ENCODE data around the gene MYH4.

Gene MYH4

DNA sequence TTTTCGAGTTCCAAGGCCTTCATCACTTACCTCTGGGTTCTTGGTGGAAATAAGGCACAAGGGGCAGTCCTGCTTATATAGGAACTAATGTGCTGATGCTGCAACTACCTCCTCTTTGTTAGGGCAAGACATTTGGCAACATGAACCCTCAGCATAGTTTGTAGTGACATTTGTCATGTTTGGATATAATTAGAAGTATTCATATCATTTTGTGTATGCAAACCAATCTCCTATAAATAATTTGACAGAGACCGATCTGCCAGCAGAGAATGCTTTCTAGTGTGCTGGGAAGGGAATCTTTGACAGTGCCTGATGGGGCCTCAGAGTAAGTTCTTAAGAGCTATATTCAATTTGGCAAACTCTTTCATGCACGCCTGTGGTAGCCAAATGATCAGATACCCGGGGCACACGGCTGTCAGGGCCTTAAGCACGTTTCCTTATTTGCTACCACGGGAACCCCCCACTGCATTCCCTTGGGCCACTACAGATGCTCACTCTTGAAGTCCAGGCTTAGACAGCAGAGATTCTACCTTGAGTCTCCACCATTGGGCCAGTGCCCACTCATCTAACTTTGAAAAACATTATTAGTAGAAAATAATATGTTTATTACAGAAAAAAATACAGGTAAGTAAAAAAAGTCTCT, 47.3 kb downstream of the MYH4 start, which contains the start of gene MYH8:
MYH8 (minus strand) TSS at position 51 of the 643 bp plus-strand sequence. CDS start 1,723 bp downstream, outside the sequence.
- no peak for DNase-seq (ENCODE audit: low spot score)

GRCh38 chr17:10421211-10421610, 48.1 kb downstream of the MYH4 start:
- no peak for DNase-seq (ENCODE audit: low spot score)

DNA sequence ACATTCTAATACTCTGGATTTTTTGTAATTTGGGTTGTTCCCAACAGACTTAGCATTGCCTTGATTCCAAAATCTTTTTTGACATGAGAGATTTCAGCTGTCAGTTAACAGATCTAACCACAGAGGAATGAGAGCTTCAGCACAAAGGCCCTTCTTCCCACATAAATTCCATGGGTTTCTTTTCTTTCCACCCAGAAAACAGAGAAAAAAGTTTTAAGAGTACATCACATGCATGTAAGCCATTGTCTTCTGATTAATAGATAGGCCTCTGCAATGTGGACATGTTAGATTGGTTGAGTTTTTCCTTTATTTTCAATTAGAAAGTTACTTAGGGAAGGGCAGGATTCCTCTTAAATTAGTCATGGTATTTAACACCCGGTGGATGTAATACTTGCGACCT, 48.5 kb downstream of the MYH4 start:
- DNase-seq (ENCODE audit: low spot score) = no peak

- no peak for DNase-seq (ENCODE audit: low spot score)
Measured at GRCh38 chr17:10417431-10417830, 51.9 kb downstream of the MYH4 start.

DNA sequence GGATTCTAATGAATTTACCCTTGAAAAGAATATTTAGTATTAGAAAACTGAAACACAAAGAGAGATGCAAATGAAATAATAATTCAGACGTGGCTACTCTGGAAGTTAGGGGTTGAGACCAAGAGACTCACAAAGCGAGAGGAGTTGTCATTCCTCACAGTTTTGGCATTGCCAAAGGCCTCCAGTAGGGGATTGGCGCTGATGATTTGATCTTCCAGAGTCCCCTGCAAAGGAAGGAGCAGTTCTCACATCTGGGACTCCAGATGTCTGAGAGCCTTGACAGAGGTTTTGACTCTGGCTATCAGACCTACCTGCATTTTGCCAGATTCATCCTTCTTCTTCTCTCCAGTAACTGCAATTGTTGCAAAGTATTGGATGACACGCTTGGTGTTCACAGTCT, 54.2 kb downstream of the MYH4 start:
- no peak for DNase-seq (ENCODE audit: low spot score)

DNA sequence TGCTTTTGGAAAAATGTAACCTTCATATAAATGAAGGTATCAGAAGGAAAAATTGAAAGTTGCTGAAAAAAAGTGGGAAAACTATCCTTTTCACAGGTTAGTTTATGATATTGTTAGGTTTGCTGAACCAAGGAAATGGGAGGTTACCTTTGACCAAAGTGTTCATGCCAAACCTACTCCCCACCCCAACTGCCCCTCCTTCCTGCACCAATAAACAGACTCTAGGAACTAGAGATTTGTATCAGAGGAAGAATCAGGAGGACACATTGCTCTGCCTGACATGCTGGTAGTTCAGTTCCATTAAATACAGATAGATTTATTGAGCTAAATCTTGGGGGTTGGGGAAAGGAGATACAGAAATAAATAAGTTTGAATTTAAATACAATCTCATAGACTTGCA, 65.8 kb downstream of the MYH4 start:
- no peak for DNase-seq (ENCODE audit: low spot score)

DNA sequence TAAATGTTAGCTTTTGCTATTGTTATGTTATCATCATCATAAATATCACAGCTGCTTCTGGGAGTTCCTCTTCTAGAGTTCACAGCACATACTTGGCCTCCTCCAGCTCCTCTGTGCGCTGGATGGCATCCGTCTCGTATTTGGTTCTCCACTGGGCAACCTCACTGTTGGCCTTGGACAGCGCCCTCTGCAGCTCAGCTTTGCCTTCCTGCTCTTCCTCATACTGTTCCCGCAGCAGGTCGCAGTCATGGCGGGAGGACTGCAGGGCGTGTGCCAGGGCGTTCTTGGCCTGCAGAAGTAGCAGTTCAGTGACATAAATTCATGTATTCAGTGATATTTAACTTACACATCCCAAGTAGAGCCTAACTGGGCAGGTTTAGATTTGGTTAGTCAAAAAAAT, 71.0 kb downstream of the MYH4 start:
- no peak for DNase-seq (ENCODE audit: low spot score)

DNA sequence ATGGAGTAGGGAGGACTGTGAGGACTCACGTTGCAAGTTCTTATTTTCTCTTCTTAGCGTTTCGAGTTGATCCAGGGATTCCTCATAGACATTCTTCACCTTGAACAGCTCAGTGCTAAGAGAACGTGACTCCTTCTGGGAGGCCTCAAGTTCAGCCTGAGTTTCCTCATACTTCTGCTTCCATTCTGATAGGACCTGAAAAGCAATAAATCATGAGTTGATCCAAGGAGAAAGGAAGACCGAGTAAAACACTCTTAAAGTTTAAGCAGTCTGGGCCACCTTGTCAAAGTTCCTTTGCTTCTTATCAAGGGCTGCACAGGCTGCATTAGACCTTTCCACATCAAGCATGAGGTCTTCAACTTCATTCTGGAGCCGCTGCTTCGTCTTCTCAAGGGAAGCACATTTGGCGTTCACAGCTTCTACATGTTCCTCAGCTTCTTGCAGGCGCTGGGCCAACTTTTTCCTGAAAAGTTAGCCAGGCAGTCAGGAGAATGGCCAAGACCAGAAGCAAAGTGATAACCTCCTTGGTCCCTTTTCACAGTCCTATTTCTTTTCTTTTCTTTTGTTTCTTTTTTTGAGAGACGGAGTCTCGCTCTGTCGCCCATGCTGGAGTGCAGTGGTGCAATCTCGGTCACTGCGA, 72.7 kb downstream of the MYH4 start:
- DNase-seq (ENCODE audit: low spot score) = no peak

DNA sequence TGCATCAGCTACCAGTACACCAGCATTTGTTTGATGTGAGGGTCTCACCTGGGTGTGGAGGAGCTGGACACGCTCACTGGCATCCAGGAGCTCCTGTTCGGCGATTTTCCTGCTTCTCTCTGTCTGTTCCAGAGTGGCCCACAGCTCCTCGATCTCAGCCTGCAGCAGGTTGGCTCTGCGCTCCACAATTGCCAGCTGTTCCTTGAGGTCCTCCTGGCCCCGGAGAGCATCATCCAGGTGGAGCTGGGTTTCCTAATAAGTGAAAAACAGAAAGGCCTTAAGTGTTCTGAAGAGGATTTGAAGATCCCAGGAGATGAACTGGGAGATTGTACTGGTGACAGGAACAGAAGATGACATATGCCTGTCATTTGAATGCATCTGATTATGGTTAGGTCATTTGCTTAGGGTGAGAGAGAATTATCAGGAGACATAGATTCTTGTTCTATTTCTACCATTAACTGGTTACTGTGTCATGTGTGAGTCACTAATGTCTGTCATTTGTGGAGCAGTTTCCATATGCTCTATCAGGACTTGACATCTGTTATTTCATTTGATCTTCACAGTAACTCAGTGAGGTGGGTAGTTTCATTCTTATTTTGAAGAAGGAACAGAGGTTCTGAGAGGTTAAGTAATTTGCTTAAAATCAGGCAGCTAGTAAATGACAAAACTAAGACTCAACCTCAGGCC, 75.0 kb downstream of the MYH4 start:
- no peak for DNase-seq (ENCODE audit: low spot score)

Measured in RKO (cell line).